WERI-Rb-1 (cell line): ENCODE data around the gene WDR59.

ENCODE experiments used
- DNase-seq: peaks from one replicate; pipeline ENCODE4 v3.0.0-alpha.2; 2020
- H3K27ac ChIP-seq: fragments of 250-450 bp; sonication (Bioruptor Pico); 2 replicates; pipeline ENCODE4 v1.5.1; 2020; ENCODE audit warnings: mild to moderate bottlenecking, moderate library complexity
- H3K27me3 ChIP-seq: fragments of 250-450 bp; sonication (Bioruptor Pico); 2 replicates; pipeline ENCODE4 v1.5.1; 2021; ENCODE audit warnings: mild to moderate bottlenecking, low read depth, moderate library complexity; ENCODE audit not compliant: insufficient read depth, severe bottlenecking
- H3K36me3 ChIP-seq: fragments of 250-450 bp; sonication (Bioruptor Pico); 2 replicates; pipeline ENCODE4 v1.5.1; 2020; ENCODE audit warnings: mild to moderate bottlenecking, moderate library complexity
- H3K4me3 ChIP-seq: 2 replicates; pipeline ENCODE4 v1.5.1; 2011; ENCODE audit warnings: low read depth, mild to moderate bottlenecking, control low read depth, low read length
- H3K9me3 ChIP-seq: fragments of 250-450 bp; sonication (Bioruptor Pico); 2 replicates; pipeline ENCODE4 v1.5.1; 2021; ENCODE audit warnings: mild to moderate bottlenecking, moderate library complexity; ENCODE audit not compliant: severe bottlenecking
- TF ChIP-seq, protein P1 (sequence below): IDR thresholded peaks from 2 replicates; pipeline ENCODE4 v1.5.1; 2011; ENCODE audit warnings: low read depth, mild to moderate bottlenecking, control low read depth, inconsistent platforms, low read length

The WDR59 gene

DNA sequence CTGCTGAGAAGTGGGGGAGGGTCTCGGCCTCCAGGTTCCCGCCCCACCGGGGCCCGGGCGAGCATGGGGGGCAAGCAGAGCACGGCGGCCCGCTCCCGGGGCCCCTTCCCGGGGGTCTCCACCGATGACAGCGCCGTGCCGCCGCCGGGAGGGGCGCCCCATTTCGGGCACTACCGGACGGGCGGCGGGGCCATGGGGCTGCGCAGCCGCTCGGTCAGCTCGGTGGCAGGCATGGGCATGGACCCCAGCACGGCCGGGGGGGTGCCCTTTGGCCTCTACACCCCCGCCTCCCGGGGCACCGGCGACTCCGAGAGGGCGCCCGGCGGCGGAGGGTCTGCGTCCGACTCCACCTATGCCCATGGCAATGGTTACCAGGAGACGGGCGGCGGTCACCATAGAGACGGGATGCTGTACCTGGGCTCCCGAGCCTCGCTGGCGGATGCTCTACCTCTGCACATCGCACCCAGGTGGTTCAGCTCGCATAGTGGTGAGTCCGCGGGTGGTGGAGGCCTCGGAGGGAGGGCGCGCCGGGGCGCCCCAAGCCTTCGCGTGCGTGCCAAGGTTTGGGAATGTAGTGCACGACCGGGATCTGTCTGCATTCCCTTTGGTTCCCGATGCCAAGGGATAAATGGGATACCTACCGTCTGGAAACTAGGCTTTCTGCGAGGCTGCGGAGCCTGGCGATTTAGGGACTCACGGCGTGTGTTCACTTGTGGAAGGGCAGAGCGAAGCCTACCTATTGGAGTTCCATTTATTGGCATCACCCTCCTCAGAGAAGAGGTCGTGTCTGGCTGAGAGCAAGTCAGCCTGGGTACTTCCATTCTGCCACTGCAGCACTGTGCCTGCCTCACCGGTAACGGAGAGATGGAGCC, 14.9 kb upstream of the WDR59 start:
- Histone ChIP-seq H3K27me3 (no peaks in the 10 kb centered on the region), H3K36me3 (peaks cover 13% of the 10 kb centered on the region), H3K9me3 (no peaks in the 10 kb centered on the region), H3K4me3 (peak overlapping the region; percentile 81), H3K27ac (peak overlapping the region; percentile 77)
- peak; percentile 32 for DNase-seq
- TF ChIP-seq, protein P1, sequence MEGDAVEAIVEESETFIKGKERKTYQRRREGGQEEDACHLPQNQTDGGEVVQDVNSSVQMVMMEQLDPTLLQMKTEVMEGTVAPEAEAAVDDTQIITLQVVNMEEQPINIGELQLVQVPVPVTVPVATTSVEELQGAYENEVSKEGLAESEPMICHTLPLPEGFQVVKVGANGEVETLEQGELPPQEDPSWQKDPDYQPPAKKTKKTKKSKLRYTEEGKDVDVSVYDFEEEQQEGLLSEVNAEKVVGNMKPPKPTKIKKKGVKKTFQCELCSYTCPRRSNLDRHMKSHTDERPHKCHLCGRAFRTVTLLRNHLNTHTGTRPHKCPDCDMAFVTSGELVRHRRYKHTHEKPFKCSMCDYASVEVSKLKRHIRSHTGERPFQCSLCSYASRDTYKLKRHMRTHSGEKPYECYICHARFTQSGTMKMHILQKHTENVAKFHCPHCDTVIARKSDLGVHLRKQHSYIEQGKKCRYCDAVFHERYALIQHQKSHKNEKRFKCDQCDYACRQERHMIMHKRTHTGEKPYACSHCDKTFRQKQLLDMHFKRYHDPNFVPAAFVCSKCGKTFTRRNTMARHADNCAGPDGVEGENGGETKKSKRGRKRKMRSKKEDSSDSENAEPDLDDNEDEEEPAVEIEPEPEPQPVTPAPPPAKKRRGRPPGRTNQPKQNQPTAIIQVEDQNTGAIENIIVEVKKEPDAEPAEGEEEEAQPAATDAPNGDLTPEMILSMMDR, result no peak

DNA sequence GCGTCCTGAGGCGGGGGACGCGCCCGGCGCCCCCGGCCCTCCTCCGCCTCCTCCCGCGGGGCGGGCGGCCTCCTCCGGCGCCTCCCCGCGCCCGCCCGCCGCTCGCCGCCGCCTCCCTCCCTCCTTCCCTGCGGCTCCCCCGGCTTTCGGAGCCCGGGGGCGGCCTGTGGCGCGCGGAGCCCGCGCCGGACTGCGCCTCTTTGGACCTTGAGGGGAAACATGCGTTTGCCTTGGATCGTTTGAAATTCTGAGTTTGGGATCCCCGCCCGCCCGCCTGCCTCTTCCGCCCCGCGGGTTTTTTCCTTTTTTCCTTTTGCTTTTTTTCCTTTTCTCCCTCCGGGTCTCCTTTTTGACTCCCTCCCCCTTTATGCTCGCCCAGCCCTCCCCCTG, 14.3 kb upstream of the WDR59 start:
- DNase-seq, result no peak
- H3K27me3 ChIP-seq, result no peaks in the 10 kb centered on the region
- peak overlapping the region; percentile 81 for H3K4me3 ChIP-seq
- H3K27ac ChIP-seq, result peak overlapping the region; percentile 77
- no peaks in the 10 kb centered on the region for H3K9me3 ChIP-seq
- peaks cover 9% of the 10 kb centered on the region for H3K36me3 ChIP-seq
- TF ChIP-seq, protein P1, result no peak

DNA sequence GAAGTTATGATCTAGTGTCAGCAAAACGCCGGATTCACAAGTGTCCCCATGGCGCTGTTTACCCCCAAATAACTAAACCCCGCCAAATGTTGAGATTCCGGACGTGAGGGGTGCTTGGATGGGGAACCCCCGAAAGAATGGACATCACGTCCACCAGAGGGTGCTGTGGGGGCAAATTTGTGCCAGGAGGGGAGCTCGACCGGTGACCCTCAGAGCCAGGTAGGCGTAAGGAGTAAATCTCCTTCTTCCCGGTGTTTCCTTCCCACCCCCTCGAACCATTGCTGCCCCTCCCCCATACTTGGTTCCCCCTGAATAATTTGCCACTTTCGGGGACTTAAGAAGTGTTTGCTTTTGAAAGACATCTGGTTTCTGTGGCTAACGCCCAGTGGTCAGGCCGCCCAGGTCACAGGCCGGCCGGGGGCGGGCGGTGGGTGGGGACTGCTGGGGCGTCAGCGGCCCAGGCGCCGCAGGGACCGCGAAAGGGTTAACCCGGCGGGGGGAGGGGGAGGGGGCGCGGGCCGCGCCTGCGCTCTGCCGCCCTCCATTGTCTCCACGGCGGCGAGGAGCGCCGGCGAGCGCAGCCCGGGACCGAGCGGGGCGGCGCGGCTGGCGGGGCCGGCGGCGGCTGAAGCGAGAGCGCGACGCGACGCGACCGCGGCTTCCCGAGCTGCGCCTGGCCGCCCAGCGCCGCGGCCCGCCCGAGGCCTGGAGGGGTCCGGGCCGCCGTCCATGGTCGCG, 13.7 kb upstream of the WDR59 start, which contains the start of gene ZNRF1:
Gene ZNRF1, plus strand, starts transcription at position 544 of the 738 bp plus-strand sequence. CDS start 648 bp downstream, outside the sequence.
- Histone ChIP-seq H3K27me3 (no peaks in the 10 kb centered on the region), H3K4me3 (peak within 1 kb of the TSS; percentile 81), H3K36me3 (peaks cover 6% of the 10 kb centered on the region), H3K27ac (peak within 1 kb of the TSS; percentile 77), H3K9me3 (no peaks in the 10 kb centered on the region)
- DNase-seq, result peak; percentile 89
- TF ChIP-seq, protein P1, result peak; percentile 74

DNA sequence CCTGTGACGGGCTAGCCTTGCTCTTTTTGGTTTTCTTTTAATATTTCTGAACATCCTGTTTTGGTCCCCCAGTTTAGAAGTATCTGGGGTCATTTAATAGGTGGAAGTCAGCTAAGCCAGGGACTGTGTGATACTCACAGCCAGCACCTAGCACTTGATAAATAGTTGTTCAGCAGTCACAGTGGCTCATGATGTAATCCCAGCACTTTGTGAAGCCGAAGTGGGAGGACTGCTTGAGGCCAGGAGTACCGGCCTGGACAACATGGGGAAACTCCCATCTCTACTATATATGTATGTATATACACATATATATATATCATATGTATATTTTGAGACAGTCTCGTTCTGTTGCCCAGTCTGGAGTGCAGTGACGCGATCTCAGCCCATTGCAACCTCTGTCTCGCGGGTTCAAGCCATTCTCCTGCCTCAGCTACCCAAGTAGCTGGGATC, 12.1 kb upstream of the WDR59 start:
- TF ChIP-seq, protein P1, result no peak
- H3K27ac ChIP-seq, result no peak overlapping the region
- no peaks in the 10 kb centered on the region for H3K27me3 ChIP-seq
- no peaks in the 10 kb centered on the region for H3K9me3 ChIP-seq
- H3K4me3 ChIP-seq, result no peak overlapping the region
- DNase-seq, result no peak
- no peaks in the 10 kb centered on the region for H3K36me3 ChIP-seq

DNA sequence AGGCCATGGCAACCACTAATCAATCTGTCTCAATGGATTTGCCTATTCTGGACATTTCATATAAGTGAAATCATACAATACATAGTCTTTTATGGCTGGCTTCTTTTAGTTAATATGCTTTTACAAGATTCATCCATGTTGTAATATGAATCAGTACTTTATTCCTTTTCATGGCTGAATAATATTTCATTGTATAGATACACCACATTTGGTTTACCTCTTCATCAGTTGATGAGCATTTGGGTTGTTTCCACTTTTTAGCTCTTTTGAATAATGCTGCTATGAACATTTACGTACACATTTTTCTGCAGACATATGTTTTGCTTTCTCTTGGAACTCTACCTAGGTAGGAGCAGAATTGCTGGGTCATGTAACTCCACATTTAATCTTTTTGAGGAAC, 11.1 kb upstream of the WDR59 start:
- Histone ChIP-seq H3K27me3 (no peaks in the 10 kb centered on the region), H3K4me3 (no peak overlapping the region), H3K27ac (no peak overlapping the region), H3K36me3 (no peaks in the 10 kb centered on the region), H3K9me3 (no peaks in the 10 kb centered on the region)
- TF ChIP-seq, protein P1, result no peak
- DNase-seq, result no peak
